NCI-H510A (cell line): ENCODE data around the gene DSCAM.
"Not testable (repeated sequence)": the region's sequence is repeated elsewhere in the genome, so short reads cannot be mapped to it uniquely, and the experiment has no call there.

Source experiments
- DNase-seq: peaks from one replicate; lab custom pipeline; 2025; lab: John Stamatoyannopoulos, UW

The DSCAM gene, protein sequence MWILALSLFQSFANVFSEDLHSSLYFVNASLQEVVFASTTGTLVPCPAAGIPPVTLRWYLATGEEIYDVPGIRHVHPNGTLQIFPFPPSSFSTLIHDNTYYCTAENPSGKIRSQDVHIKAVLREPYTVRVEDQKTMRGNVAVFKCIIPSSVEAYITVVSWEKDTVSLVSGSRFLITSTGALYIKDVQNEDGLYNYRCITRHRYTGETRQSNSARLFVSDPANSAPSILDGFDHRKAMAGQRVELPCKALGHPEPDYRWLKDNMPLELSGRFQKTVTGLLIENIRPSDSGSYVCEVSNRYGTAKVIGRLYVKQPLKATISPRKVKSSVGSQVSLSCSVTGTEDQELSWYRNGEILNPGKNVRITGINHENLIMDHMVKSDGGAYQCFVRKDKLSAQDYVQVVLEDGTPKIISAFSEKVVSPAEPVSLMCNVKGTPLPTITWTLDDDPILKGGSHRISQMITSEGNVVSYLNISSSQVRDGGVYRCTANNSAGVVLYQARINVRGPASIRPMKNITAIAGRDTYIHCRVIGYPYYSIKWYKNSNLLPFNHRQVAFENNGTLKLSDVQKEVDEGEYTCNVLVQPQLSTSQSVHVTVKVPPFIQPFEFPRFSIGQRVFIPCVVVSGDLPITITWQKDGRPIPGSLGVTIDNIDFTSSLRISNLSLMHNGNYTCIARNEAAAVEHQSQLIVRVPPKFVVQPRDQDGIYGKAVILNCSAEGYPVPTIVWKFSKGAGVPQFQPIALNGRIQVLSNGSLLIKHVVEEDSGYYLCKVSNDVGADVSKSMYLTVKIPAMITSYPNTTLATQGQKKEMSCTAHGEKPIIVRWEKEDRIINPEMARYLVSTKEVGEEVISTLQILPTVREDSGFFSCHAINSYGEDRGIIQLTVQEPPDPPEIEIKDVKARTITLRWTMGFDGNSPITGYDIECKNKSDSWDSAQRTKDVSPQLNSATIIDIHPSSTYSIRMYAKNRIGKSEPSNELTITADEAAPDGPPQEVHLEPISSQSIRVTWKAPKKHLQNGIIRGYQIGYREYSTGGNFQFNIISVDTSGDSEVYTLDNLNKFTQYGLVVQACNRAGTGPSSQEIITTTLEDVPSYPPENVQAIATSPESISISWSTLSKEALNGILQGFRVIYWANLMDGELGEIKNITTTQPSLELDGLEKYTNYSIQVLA (N-terminal part only)

DNA sequence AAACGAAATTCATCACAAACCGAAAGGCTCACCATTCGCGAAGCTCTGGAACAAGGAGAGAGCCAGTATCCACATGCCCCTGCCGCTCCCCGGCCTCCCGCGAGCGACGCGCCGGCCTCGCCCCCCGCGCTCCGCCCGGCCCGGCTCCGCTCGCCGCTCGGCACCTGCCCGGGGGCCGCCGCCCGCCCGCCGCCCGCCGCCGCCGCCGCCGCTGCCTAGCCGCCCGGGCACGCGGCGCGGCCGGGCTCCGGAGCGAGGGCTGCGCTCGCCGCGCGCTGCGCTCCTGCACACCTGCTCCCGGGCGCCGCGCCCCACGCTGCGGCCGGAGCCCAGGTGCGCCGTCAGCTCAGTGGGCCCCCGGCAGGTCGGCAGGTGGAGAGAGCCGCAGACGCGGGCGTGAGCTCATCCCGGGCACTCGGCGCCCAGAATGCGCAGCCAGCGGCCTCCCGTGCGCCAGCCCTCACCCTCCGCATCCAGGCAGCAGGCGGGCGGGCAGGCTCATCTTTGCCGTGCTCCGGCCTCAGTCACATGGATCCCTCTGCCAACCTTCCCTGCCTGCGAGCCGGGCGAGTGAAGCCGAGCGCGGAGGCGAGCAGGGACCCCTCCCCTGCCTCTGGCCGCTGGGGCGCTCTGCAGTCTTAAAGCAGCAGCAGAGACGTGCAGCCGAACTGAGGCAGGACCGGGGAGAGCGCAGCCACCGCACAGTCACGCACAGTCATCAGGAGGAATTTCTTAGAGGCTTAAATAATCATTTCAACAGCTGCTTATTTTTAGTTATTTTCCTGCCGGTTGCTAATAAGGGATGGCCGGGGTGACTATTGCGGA, at the start of gene DSCAM:
TSS of gene DSCAM (minus strand) at position 572 of the 825 bp plus-strand sequence. CDS start at position 75, 497 bp downstream.
- peak; percentile 54 for DNase-seq

DNA sequence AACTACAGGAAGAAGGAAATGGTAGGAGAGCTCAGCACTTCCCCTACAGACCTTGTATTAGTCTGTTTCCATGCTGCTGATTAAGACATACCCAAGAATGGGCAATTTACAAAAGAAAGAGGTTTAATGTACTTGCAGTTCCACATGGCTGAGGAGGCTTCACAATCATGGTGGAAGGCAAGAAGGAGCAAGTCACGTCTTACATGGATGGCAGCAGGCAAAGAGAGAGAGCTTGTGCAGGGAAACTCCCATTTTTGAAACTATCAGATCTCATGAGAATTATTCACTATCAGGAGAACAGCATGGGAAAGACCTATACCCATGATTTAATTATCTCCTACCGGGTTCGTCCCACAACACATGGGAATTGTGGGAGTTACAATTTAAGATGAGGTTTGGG, 48.7 kb upstream of the DSCAM start:
- not testable (repeated sequence) for DNase-seq

DNA sequence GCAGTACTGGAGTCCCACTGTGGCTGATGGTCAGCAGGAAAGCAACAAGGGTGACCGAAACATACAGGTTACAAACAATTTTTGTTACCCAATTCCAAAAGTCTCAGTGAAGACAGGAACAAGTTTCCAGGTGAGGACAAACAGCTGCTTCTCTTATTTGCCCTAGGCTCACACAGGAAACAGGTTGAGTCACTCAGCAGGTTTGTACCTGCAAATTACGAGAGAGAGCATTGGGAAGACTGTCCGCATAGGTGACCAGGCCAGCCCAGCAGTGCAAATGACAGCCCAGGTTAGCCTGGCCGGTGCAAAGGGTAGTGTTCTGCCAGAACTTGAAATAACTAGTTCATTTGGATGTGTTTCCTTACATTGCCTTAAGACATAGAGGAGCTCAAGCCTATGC, 40.0 kb upstream of the DSCAM start:
- no peak for DNase-seq

DNA sequence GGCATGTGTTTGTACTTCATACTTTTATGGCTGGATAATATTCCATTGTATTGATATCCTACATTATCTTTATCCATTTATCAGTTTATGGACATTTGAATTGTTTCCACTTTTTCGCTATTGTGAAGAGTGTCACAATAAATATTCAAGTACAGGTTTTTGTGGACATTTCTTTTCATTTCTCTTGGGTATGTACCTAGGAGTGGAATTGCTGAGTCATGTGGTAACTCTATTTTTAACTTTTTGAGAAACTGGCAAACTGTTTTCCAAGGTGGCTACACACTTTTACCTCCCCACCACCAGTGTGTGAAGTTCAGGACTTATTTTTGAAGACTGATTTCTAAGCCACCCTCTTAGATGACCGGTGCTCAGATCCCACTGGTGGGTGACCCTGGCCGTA, 39.0 kb upstream of the DSCAM start:
- DNase-seq, result no peak

DNA sequence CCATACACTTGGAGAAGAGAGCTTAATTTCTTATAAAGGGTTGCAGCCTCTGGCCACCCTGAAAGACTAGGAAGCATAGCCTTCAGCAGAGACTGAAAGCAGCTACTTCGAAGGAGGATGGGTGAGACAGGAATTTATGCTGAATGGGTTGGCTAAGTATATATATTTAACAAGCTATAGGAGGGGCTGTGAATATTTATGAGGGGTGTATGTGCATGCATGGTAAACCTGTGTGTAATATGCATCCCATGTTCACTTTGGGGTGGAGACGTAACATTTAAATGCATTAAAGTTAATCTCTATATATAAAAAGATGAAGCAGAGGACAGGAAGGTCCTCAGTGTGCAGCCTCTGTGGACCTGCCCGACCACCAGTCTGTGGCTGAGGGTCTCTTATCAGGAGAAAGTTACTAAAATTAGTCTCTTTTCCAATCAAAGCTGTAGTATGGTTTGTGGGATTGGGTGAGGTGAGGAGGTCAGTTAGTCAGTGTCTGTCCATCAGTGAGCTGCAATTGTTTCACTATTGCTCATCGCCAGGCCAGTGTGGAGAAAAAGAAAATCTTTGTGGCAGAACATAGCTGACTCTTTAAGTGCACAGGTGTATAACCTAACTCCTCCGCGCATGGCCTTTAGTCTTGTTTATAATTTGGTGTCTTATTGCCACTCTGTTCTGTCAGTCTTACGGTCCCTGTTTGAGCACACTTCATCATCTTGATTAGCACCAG, 35.4 kb upstream of the DSCAM start:
- no peak for DNase-seq

DNA sequence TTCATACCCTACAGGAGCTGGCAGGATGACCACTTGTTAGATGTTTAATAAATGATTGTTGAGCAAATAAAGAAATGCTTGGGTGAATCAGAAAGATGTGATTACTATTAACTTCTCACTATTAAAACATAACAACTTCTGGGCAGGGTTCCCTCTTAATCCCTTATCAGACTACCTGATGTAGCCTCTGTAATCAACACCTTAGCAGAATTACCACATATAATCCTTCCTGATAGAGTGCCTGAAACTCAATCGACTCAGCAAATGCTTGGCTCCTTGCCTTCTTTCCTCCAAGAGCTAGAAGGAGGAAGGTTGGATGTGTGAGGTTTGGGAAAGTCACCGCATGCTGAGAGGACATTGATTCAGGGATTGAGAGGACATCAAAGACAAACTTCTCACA, 34.8 kb upstream of the DSCAM start:
- no peak for DNase-seq

DNA sequence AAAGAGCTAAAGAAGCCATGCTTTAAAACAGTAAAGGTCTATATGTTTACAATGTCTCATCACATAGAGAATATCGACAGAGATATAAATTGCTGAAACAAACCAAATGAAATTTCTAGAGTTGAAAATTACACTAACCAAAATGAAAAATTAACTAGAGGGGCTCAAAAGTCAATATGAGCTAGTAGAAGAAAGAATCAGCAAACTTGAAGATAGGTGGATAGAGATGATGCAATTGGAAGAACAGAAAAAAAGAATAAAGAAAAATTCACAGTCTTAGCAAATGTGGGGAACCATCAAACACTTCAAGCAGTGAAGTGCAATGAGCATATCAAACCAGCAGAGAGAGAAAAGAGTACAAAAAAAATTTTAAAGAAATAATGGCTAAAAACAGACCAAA, 24.1 kb upstream of the DSCAM start:
- DNase-seq, result no peak

DNA sequence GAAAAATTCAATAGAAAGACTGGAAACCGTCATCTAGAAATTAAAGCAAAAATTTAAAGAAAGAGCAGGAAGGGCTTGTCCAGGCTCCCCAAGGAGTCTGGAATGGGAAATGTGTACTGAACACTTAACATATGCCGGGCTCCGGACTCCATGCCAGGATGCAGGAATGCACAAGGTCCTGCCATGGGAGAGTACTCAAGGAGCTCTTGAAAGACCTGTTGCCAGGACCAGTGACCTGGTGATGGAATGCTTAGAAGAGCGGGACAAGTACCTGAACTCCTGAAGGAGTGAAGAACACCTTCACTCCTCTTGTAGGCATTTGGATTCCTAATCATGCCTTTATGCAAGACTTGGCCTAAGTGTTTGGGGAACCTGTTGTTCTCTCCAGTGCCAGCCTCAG, 16.9 kb upstream of the DSCAM start:
- DNase-seq, result no peak

DNA sequence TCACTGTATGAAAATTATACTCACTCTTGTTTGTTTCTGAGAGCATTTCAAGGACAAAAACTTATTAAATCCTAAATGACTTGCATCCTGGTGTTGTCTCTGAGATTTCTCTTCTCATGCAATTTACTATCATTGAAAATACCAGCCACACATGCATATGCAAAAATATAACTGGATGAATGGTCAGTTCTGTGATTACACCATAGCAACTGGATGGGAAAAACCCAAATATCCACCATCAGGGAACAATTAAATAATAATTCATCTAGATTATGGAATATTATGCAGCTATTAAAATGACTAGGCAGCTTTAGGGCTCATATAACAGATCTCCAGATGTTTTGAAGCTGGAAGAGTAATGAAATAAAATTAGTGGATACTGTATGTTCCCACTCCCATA, 11.6 kb upstream of the DSCAM start:
- DNase-seq, result no peak

DNA sequence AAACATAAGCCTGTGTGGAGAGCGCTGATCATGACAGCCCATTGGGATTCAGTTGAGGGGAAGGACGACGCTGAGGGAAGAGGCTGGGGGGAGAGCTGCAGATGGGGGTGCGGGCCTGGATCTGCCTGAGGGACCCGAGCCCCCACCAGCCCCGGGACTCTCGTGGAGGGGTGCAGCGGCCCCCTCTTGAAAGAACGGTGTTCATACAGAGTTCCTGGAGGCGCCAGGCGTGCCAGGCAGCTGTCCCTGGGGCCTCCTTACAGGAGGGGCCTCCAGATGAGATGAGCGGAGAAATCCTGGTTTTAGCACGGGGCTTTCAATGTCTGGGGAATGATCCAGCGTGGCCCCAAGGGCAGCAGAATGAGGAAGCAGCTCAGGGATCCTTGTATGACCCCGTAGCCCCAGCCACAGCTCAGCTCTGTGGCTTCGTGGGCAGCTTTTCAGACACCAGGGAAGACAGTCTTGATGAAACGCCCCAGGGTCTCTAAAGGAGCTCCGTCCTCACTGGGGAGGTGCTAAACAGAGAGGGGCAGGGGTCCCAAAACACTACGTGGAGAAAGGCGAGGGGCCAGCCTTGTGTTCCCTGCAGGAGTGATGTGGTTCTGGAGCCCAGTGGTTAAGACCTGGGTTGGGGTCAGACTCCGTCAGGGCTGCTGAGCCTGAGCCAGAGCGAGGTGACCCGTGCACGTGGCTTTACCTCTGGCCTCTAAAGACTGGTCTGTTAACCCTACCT, 7.2 kb upstream of the DSCAM start:
- no peak for DNase-seq

DNA sequence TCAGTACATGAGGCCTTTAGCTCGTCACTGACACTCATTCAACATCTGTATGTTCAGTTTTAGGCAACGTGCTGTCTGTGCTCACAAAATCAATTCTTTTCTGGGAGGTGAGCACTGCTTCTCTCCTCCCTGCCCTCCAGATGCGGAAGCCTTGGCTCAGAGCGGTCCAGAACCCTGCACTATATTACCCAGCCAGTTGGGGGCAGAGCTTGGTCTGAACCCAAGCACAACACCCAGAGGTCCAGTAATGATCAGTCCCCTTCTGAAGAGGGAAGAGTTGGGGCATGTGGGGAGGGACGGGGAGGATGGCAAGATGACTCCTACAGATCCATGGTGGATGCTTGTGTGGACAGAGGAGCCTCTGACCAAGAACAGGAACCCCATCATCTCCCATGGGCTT, 5.6 kb upstream of the DSCAM start:
- no peak for DNase-seq

DNA sequence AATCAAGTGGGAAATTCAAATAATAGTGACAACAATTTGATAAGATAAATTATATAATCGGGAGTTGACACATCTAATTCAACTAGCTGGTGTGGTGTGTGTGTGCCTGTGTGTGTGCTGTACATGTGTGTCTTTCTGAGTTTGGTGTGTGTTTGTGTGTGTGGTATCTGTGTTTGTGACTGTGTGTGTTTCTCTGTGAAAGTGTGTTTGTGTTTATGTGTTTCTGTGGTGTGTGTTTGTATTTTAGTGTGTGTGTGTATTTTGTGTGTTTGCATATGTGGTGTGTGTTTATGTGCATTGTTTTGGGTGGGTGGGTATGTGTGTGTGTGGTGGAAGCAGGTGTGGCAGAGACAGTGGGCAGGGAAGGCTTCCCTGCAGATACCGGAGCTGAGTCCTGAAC, 4.8 kb upstream of the DSCAM start:
- DNase-seq, result no peak

DNA sequence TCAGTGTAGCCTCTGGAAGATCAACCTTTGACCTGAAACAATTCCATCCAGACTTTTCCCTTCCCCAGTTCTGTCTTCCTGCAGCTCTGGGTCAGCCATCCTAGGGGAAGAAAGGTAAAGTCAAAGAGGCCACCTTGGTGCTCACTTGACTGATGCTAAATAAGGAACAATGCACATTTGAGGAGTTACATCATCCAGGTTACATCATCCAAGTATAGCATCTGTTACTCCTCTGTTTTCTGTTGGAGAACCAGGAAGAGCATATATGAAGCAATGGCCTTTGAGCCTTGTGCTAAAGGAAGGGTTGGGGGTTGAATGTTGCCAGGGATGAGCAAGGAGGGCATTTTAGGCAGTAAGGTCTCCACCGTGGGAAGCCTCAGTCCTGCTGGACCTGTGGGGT, 3.1 kb upstream of the DSCAM start:
- DNase-seq, result no peak

DNA sequence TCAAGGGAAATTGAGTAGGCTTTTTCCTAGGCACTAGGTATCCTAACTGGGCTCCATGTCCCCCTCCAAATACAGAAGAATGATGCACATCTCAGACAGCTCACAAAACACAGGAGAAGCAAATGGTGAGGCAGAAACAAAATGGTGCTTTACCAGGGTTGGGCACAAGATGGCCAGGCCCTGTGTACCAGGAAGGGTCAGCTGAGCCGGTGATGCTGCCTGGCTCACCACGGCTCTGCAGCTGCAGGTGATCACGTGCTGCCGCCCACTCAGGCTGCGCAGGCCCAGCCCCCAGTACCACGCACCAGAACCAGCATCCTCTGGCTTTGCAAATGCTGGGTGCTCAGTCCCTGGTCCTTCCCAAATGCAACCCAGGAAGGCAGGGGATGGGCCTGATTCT, 993 bp upstream of the DSCAM start:
- DNase-seq, result no peak

DNA sequence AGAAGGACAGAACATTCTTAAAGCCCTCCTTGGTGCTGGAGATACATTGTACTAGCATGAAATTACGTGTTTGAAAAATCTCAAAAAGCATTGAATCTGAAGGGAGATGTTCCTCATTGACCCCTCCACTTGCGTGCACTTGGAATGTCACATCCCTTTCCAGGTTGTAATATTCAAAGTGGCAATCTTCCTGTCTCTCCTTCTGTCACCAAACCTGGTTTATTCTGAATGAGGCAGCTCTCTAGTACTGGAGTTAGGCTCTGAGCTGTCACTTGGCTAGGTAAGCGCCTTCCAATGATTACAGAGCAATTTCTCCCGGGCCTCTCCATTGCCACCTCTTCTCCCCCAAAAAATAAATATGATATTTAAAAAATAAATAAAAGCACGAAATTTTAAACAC, 855 bp downstream of the DSCAM start:
- DNase-seq, result no peak

DNA sequence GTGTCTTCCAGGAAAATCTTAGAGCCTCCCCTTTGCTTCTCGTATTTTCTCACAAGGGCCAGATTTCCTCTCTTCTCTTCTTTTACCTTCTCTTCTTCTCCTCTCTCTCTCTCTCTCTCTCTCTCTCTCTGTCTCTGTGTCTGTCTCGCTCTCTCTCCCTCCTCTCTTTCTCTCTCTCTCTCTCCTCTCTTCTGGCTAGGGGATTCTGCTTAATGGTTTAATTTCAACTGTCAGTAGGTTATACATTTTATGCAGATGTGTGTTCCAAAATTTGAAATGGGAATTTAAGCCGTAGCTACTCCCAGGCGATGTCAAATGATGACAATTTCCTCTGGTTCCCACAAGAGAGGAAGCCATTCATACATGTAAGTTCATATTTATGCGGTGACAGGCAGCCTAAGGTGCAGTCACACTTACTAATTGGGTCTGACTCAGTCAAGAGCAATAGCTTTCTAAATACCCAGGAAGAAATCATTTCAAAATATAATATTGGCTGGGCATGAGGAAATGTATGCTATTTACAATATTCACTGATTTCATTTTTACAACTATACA, 1.4 kb downstream of the DSCAM start:
- no peak for DNase-seq

DNA sequence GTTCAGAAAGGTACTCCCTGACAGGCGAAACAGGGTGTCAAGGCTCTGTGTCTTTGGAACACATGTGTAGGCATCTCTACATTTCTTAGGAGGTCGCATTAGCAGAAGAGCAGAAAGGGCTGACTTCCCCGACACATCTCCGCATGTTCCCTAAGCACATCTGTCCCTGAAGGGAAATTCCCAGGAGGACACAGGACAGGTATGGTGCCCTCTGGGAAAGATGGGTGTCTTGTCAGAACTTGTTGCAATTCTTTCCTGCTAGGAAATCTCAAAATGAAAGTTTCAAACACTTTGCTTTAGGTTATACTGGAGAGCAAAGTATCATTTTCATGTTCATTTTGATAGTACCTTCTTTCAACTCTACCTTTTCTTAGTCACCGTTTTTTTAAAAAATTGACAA, 2.0 kb downstream of the DSCAM start:
- DNase-seq, result no peak

DNA sequence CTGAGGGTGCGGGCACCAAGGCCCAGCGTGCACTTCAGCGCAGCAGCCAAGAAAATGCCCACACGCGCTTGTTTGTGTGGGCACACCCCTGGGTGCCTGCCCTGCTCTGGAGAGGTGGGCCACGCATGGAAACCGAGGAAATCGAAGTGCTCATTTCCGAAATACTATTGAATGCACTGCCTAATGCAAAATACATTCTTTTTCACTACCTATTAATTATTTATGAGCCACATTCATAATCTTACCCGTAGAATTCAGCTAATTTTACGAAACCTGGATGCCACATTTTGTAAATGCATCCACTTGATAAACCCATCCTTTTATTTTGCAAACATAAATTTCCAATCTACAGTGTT, 4.8 kb downstream of the DSCAM start:
- DNase-seq, result no peak

DNA sequence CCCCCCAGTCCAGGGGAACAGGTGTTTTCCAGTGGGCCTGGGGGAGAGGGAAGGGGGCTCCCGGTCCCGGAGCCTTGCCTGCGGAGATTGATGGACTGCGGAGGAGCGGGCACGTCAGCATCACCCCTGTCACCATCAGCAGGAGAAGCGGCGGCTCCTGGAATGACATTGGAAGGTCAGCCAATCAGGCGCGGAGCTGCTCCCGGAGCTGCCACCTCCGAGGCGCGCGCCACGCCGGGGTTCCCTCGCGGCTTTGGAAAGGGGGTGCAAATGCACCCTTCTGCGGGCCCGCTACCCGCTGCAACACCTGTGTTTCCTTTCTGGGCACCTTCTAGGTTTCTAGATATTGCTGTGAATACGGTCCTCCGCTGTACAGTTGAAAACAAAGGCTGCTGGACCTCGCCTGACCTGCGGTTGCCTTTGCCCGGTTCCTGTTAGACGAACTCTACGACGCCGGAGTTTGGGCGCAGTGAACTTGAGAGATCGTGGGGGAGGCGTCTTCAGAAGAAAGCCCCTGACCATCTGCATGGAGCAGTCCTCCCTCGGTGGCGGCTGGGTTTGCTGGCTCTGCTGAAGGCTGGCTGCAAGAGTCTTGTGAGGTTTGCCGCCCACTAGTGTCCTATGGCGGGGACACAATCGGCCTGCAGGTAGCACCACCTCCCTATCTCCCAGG, 5.3 kb downstream of the DSCAM start:
- peak; percentile 57 for DNase-seq
